RKO (cell line): ENCODE results near the gene GNL2.
"Not testable (repeated sequence)": the region's sequence is repeated elsewhere in the genome, so short reads cannot be mapped to it uniquely, and the experiment has no call there.

Experiments
- DNase-seq: peaks from one replicate; pipeline ENCODE4 v3.0.0-alpha.2; 2016; ENCODE audit warnings: low spot score

The GNL2 gene

GRCh38 chr1:37559080-37559479 lies 36.7 kb downstream of the GNL2 start:
- no peak for DNase-seq

- DNase-seq, result no peak
Measured at GRCh38 chr1:37558411-37558810, 37.3 kb downstream of the GNL2 start.

- DNase-seq, result no peak
Measured at GRCh38 chr1:37557402-37557801, 38.3 kb downstream of the GNL2 start.

GRCh38 chr1:37556712-37557196 lies 39.0 kb downstream of the GNL2 start, which contains the start of gene DNALI1:
Gene DNALI1 (plus strand): TSS chr1:37556940. CDS start chr1:37556995, 55 bp downstream.
- DNase-seq, result no peak

- DNase-seq, result peak; percentile 97
Measured at GRCh38 chr1:37553927-37554808, 41.6 kb downstream of the GNL2 start, which contains the start of gene SNIP1. Gene SNIP1 (minus strand): TSS chr1:37554293. CDS start chr1:37554229, 64 bp downstream.

GRCh38 chr1:37553598-37553926 lies 42.2 kb downstream of the GNL2 start:
- peak; percentile 68 for DNase-seq

GRCh38 chr1:37549341-37549740 lies 46.4 kb downstream of the GNL2 start:
- no peak for DNase-seq

- no peak for DNase-seq
Measured at GRCh38 chr1:37545019-37545418, 50.7 kb downstream of the GNL2 start.

- no peak for DNase-seq
Measured at GRCh38 chr1:37544530-37544929, 51.2 kb downstream of the GNL2 start.

GRCh38 chr1:37540036-37540785 lies 55.5 kb downstream of the GNL2 start:
- DNase-seq, result no peak

- DNase-seq, result not testable (repeated sequence)
Measured at GRCh38 chr1:37539154-37539553, 56.6 kb downstream of the GNL2 start.

- DNase-seq, result no peak
Measured at GRCh38 chr1:37537378-37537777, 58.4 kb downstream of the GNL2 start.

- no peak for DNase-seq
Measured at GRCh38 chr1:37533317-37534093, 62.2 kb downstream of the GNL2 start.

GRCh38 chr1:37532418-37533156 lies 63.1 kb downstream of the GNL2 start:
- not testable (repeated sequence) for DNase-seq

- not testable (repeated sequence) for DNase-seq
Measured at GRCh38 chr1:37529888-37530287, 65.8 kb downstream of the GNL2 start.

- DNase-seq, result no peak
Measured at GRCh38 chr1:37519613-37520012, 76.1 kb downstream of the GNL2 start.

- not testable (repeated sequence) for DNase-seq
Measured at GRCh38 chr1:37518929-37519328, 76.8 kb downstream of the GNL2 start.

GRCh38 chr1:37518241-37518640 lies 77.5 kb downstream of the GNL2 start:
- not testable (repeated sequence) for DNase-seq

GRCh38 chr1:37517569-37517968 lies 78.2 kb downstream of the GNL2 start:
- no peak for DNase-seq
